ENCODE results near the gene CNTD1.

CNTD1 gene

GRCh38 chr17:42814633-42815399 is 16.2 kb downstream of the CNTD1 start:
- Histone ChIP-seq H3K27me3 (ENCODE audit: control insufficient read depth, insufficient read depth, low read length) (no peaks in the 10 kb centered on the region), H3K4me3 (ENCODE audit: low read depth, low read length) (no peak overlapping the region), H3K4me1 (ENCODE audit: control insufficient read depth, insufficient read depth, low read length) (no peaks in the 10 kb centered on the region), H3K27ac (ENCODE audit: low read depth, low read length) (no peak overlapping the region), H3K9me3 (ENCODE audit: control insufficient read depth, insufficient read depth, low read length) (no peaks in the 10 kb centered on the region), H3K9ac (ENCODE audit: low read depth, low read length) (no peak overlapping the region), H3K36me3 (ENCODE audit: control insufficient read depth, insufficient read depth, low read length) (peaks cover 83% of the 10 kb centered on the region)

DNA sequence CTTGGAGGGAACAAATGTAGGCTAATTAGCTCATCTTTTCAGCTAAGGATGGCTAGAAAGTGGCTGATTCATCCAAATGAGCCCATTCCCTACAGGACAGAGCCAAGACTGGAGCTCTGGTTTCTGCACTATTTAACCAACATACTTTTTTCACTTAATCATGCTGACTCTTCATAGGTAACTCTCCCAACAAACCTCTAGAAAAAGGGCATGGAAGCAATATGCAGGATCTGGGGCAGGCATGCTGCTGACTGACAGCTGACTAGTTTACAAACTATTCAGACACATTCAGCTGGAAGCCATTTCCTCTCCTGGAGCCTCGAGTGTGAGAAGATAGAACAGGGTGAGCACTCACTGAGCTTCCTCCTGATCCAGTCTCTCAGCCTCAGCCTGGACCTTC is 19.2 kb downstream of the CNTD1 start:
- peaks cover 77% of the 10 kb centered on the region for H3K36me3 ChIP-seq (ENCODE audit: control insufficient read depth, insufficient read depth, low read length)
- no peak overlapping the region for H3K4me3 ChIP-seq (ENCODE audit: low read depth, low read length)
- H3K27ac ChIP-seq (ENCODE audit: low read depth, low read length), result no peak overlapping the region
- H3K27me3 ChIP-seq (ENCODE audit: control insufficient read depth, insufficient read depth, low read length), result no peaks in the 10 kb centered on the region
- no peaks in the 10 kb centered on the region for H3K9me3 ChIP-seq (ENCODE audit: control insufficient read depth, insufficient read depth, low read length)
- H3K4me1 ChIP-seq (ENCODE audit: control insufficient read depth, insufficient read depth, low read length), result no peaks in the 10 kb centered on the region
- H3K9ac ChIP-seq (ENCODE audit: low read depth, low read length), result no peak overlapping the region

DNA sequence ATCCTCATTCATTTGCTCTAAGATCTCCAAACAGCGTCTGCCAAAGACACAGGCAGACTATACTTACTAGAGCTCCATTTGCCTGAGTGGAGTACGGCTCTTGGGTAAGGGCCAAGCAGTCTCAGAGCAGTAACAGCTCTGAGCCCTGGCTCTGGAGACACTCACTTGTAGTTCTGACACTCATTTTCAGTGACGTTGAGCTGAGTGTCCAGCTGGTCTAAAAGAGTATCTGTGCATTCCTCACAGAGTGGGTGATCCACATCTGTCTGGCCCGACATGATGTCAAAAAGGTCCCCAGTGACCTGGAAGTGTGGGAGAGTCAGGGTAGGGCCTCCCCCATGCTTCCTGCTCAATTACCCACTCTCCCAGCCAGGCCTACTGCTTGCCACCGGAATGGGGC is 19.7 kb downstream of the CNTD1 start:
- Histone ChIP-seq H3K4me3 (ENCODE audit: low read depth, low read length) (no peak overlapping the region), H3K4me1 (ENCODE audit: control insufficient read depth, insufficient read depth, low read length) (no peaks in the 10 kb centered on the region), H3K9me3 (ENCODE audit: control insufficient read depth, insufficient read depth, low read length) (no peaks in the 10 kb centered on the region), H3K27ac (ENCODE audit: low read depth, low read length) (no peak overlapping the region), H3K27me3 (ENCODE audit: control insufficient read depth, insufficient read depth, low read length) (no peaks in the 10 kb centered on the region), H3K9ac (ENCODE audit: low read depth, low read length) (no peak overlapping the region), H3K36me3 (ENCODE audit: control insufficient read depth, insufficient read depth, low read length) (peaks cover 77% of the 10 kb centered on the region)

- Histone ChIP-seq H3K4me3 (ENCODE audit: low read depth, low read length) (no peak overlapping the region), H3K27ac (ENCODE audit: low read depth, low read length) (no peak overlapping the region), H3K9ac (ENCODE audit: low read depth, low read length) (no peak overlapping the region), H3K4me1 (ENCODE audit: control insufficient read depth, insufficient read depth, low read length) (no peaks in the 10 kb centered on the region), H3K36me3 (ENCODE audit: control insufficient read depth, insufficient read depth, low read length) (peaks cover 60% of the 10 kb centered on the region), H3K9me3 (ENCODE audit: control insufficient read depth, insufficient read depth, low read length) (no peaks in the 10 kb centered on the region), H3K27me3 (ENCODE audit: control insufficient read depth, insufficient read depth, low read length) (no peaks in the 10 kb centered on the region)
Measured at GRCh38 chr17:42819939-42820535, 21.4 kb downstream of the CNTD1 start.

DNA sequence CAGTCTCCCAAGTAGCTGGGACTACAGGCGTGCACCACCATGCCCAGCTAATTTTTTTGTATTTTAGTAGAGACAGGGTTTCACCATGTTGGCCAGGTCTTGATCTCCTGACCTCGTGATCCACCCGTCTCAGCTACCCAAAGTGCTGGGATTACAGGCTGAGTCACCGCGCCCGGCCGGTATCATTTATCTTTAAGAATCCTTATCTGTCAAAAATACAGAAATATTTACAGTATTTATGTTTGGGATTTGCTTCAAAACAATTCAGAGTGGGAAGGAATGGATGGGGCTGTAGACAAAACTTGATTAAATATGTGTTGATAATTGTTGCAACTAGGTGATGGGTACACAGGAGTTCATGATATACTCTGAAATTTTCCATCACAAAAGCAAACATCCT is 22.5 kb downstream of the CNTD1 start:
- H3K4me3 ChIP-seq (ENCODE audit: low read depth, low read length), result no peak overlapping the region
- no peaks in the 10 kb centered on the region for H3K4me1 ChIP-seq (ENCODE audit: control insufficient read depth, insufficient read depth, low read length)
- H3K36me3 ChIP-seq (ENCODE audit: control insufficient read depth, insufficient read depth, low read length), result peaks cover 49% of the 10 kb centered on the region
- H3K9me3 ChIP-seq (ENCODE audit: control insufficient read depth, insufficient read depth, low read length), result no peaks in the 10 kb centered on the region
- no peak overlapping the region for H3K27ac ChIP-seq (ENCODE audit: low read depth, low read length)
- no peak overlapping the region for H3K9ac ChIP-seq (ENCODE audit: low read depth, low read length)
- H3K27me3 ChIP-seq (ENCODE audit: control insufficient read depth, insufficient read depth, low read length), result no peaks in the 10 kb centered on the region

GRCh38 chr17:42827472-42827871 is 28.8 kb downstream of the CNTD1 start:
- H3K4me3 ChIP-seq (ENCODE audit: low read depth, low read length), result no peak overlapping the region
- no peaks in the 10 kb centered on the region for H3K9me3 ChIP-seq (ENCODE audit: control insufficient read depth, insufficient read depth, low read length)
- H3K9ac ChIP-seq (ENCODE audit: low read depth, low read length), result no peak overlapping the region
- H3K27ac ChIP-seq (ENCODE audit: low read depth, low read length), result no peak overlapping the region
- H3K4me1 ChIP-seq (ENCODE audit: control insufficient read depth, insufficient read depth, low read length), result peaks cover 3% of the 10 kb centered on the region; the same call in 1 of the 2 replicates
- 0 out of 2 replicates have a peak, but pooled peaks cover 9% of the 10 kb centered on the region for H3K27me3 ChIP-seq (ENCODE audit: control insufficient read depth, insufficient read depth, low read length)
- no peaks in the 10 kb centered on the region for H3K36me3 ChIP-seq (ENCODE audit: control insufficient read depth, insufficient read depth, low read length)

- peaks cover 7% of the 10 kb centered on the region; the same call in 1 of the 2 replicates for H3K4me1 ChIP-seq (ENCODE audit: control insufficient read depth, insufficient read depth, low read length)
- H3K27ac ChIP-seq (ENCODE audit: low read depth, low read length), result no peak overlapping the region
- no peak overlapping the region for H3K9ac ChIP-seq (ENCODE audit: low read depth, low read length)
- H3K27me3 ChIP-seq (ENCODE audit: control insufficient read depth, insufficient read depth, low read length), result 0 out of 2 replicates have a peak, but pooled peaks cover 9% of the 10 kb centered on the region
- peaks cover 16% of the 10 kb centered on the region for H3K36me3 ChIP-seq (ENCODE audit: control insufficient read depth, insufficient read depth, low read length)
- H3K4me3 ChIP-seq (ENCODE audit: low read depth, low read length), result no peak overlapping the region
- no peaks in the 10 kb centered on the region for H3K9me3 ChIP-seq (ENCODE audit: control insufficient read depth, insufficient read depth, low read length)
Measured at GRCh38 chr17:42830971-42831370, 32.3 kb downstream of the CNTD1 start.

- H3K27ac ChIP-seq (ENCODE audit: low read depth, low read length), result peak overlapping the region; percentile 96
- H3K27me3 ChIP-seq (ENCODE audit: control insufficient read depth, insufficient read depth, low read length), result 0 out of 2 replicates have a peak, but pooled peaks cover 7% of the 10 kb centered on the region
- H3K9me3 ChIP-seq (ENCODE audit: control insufficient read depth, insufficient read depth, low read length), result no peaks in the 10 kb centered on the region
- H3K36me3 ChIP-seq (ENCODE audit: control insufficient read depth, insufficient read depth, low read length), result peaks cover 25% of the 10 kb centered on the region
- peak overlapping the region; percentile 92 for H3K4me3 ChIP-seq (ENCODE audit: low read depth, low read length)
- H3K9ac ChIP-seq (ENCODE audit: low read depth, low read length), result peak overlapping the region; percentile 99
- H3K4me1 ChIP-seq (ENCODE audit: control insufficient read depth, insufficient read depth, low read length), result peaks cover 7% of the 10 kb centered on the region; the same call in 1 of the 2 replicates
Measured at GRCh38 chr17:42832213-42832933, 33.7 kb downstream of the CNTD1 start.

DNA sequence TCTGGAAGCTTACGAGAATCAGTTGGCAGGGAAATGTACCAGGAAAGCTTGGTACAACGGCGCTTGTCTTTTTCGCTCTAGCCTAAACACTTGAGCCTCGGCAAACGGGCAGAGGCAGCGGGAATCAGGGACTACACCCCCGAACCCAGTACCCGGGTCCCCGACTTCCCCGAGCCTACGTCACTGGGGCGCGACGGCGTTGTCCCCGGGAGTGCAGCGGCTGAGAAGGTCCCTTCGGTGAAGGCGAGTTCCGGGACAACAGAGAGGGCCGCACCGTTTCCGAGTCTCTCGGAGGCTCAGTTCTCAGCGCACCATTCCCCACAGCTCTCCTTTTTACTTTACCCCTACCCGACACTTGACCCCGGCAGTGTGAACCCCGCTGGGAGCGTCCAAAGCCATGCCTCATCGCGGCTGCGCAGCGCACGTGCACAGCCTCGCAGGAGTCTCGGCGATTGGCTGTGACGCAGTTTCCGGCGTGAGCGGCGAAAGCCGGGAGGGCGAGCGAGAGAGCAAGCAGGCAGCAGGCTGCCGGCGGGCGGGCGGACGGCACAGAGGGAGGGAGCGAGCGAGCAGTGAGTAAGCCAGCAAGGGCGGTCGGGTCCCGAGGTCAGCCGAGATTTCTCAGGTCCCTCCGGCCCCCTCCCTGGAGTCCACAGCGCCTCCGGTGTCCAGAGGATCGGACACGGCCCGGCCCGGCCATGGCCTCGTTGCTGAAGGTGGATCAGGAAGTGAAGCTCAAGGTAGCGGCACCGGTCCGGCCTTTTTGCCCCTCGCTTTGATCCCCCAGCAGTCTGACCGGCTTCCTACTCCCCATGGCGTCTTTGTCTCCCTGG is 34.5 kb downstream of the CNTD1 start, which contains the start of gene PSME3:
PSME3 (plus strand) TSS at position 464 of the 833 bp plus-strand sequence; CDS start at position 699, 235 bp downstream.
- H3K9ac ChIP-seq (ENCODE audit: low read depth, low read length), result peak within 1 kb of the TSS; percentile 99
- peak within 1 kb of the TSS; percentile 96 for H3K27ac ChIP-seq (ENCODE audit: low read depth, low read length)
- peak within 1 kb of the TSS; percentile 92 for H3K4me3 ChIP-seq (ENCODE audit: low read depth, low read length)
- peaks cover 7% of the 10 kb centered on the region; the same call in 1 of the 2 replicates for H3K4me1 ChIP-seq (ENCODE audit: control insufficient read depth, insufficient read depth, low read length)
- no peaks in the 10 kb centered on the region for H3K9me3 ChIP-seq (ENCODE audit: control insufficient read depth, insufficient read depth, low read length)
- H3K27me3 ChIP-seq (ENCODE audit: control insufficient read depth, insufficient read depth, low read length), result 0 out of 2 replicates have a peak, but pooled peaks cover 3% of the 10 kb centered on the region
- H3K36me3 ChIP-seq (ENCODE audit: control insufficient read depth, insufficient read depth, low read length), result peaks cover 33% of the 10 kb centered on the region

DNA sequence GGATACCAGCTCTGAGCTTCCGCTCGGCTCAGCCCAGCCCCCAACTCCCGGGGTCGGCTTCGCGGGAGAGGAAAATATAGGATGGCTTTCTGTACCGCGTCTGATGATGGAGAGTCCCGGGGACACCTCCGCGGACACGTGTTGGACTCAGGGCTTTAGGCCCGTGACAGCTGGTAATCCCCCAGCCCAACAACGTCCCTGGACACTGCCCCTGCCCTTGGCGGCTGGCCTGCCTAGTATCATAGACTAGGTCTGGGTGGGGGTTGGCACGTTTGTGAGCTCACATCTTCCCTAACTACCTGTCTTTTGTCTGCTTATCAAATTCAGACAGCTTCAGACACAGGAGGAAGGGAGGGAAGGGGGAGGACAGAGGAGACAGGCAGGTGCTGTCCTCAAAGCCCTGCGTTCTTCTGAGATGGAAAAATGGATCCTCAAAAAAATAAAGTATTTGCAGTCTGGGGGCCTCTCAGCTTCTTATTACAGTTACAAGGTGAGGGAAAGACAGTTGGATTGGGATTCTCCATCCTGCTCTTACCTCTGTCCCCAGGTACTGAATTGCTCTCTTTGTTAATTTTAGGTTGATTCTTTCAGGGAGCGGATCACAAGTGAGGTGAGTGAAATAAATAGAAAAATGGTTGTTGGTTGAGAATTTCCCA is 35.2 kb downstream of the CNTD1 start:
- Histone ChIP-seq H3K27ac (ENCODE audit: low read depth, low read length) (peak overlapping the region; percentile 96), H3K9me3 (ENCODE audit: control insufficient read depth, insufficient read depth, low read length) (no peaks in the 10 kb centered on the region), H3K4me1 (ENCODE audit: control insufficient read depth, insufficient read depth, low read length) (peaks cover 7% of the 10 kb centered on the region; the same call in 1 of the 2 replicates), H3K27me3 (ENCODE audit: control insufficient read depth, insufficient read depth, low read length) (no peaks in the 10 kb centered on the region), H3K36me3 (ENCODE audit: control insufficient read depth, insufficient read depth, low read length) (peaks cover 40% of the 10 kb centered on the region), H3K4me3 (ENCODE audit: low read depth, low read length) (peak overlapping the region; percentile 92), H3K9ac (ENCODE audit: low read depth, low read length) (peak overlapping the region; percentile 99)
